Body of pancreas (tissue), 4 donors: ENCODE measurements around the gene CDCP1.

Experiments used
- POLR2A ChIP-seq, 3 donors: fragments of 450-650 bp; IDR thresholded peaks; one replicate each; pipeline ENCODE4 v1.6.1; 2016; ENCODE audit warnings: antibody characterized with exemption in 3 of 3, mild to moderate bottlenecking in 2 of 3
- TF ChIP-seq, protein P1 (sequence below), 7 experiments: fragments of 450-650 bp in 4 of 7; fragments of 200-600 bp in 3 of 7; sonication (generic) in 3 of 7; IDR thresholded peaks; one replicate each; pipeline ENCODE4 v1.5.1; 2016 to 2019; ENCODE audit warnings: antibody characterized with exemption in 7 of 7

DNA sequence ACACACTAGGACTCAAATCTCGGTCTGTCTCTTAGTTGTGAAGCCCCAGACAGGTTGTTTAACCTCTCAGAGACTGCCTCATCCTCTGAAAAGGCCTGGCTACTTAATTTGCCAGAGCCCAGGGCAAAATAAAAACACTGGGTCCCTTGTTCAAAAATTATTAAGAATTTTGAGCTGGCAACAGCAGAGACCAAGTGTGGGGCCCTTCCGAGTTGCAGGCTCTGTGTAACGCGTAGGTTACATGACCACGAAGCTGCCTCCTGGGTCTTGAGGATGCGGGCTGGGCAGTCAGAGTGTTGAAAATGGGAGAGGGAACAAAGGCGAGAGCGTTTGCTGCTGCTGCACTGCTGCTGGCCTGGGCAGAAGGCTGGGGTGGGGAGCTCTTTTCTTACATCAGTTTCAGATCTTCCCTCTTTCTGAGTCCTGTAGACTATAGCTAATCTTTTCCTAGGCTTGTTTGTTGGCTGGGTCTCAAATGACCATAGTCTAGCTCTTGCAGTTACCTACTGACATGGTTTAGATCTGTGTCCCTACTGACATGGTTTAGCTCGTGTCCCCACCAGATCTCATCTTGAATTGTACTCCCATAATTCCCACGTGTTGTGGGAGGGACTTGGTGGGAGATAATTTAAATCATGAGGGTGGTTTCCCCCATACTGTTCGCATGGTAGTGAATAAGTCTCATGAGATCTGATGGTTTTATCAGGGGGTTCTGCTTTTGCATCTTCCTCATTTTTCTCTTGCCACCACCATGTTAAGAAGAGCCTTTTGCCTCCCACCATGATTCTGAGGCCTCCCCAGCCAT lies 70.2 kb downstream of the CDCP1 start:
- TF ChIP-seq, protein P1, sequence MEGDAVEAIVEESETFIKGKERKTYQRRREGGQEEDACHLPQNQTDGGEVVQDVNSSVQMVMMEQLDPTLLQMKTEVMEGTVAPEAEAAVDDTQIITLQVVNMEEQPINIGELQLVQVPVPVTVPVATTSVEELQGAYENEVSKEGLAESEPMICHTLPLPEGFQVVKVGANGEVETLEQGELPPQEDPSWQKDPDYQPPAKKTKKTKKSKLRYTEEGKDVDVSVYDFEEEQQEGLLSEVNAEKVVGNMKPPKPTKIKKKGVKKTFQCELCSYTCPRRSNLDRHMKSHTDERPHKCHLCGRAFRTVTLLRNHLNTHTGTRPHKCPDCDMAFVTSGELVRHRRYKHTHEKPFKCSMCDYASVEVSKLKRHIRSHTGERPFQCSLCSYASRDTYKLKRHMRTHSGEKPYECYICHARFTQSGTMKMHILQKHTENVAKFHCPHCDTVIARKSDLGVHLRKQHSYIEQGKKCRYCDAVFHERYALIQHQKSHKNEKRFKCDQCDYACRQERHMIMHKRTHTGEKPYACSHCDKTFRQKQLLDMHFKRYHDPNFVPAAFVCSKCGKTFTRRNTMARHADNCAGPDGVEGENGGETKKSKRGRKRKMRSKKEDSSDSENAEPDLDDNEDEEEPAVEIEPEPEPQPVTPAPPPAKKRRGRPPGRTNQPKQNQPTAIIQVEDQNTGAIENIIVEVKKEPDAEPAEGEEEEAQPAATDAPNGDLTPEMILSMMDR (IDR thresholded peaks at IDR 0.05) = no peak
- TF ChIP-seq POLR2A (IDR thresholded peaks at IDR 0.05) = no peak
